Stimulated activated CD4-positive, alpha-beta T cell treated with anti-CD3 and anti-CD28 coated beads, TNF-alpha, amount 100 ng/mL, for 1 hour (primary cell): ENCODE measurements around the gene RAD9A.

Experiments used
- DNase-seq, 3 donors: peaks; one replicate each; pipeline ENCODE4 v3.0.0-alpha.2; 2020; ENCODE audit warnings: low read depth in 3 of 3, low spot score in 1 of 3

The RAD9A gene

DNA sequence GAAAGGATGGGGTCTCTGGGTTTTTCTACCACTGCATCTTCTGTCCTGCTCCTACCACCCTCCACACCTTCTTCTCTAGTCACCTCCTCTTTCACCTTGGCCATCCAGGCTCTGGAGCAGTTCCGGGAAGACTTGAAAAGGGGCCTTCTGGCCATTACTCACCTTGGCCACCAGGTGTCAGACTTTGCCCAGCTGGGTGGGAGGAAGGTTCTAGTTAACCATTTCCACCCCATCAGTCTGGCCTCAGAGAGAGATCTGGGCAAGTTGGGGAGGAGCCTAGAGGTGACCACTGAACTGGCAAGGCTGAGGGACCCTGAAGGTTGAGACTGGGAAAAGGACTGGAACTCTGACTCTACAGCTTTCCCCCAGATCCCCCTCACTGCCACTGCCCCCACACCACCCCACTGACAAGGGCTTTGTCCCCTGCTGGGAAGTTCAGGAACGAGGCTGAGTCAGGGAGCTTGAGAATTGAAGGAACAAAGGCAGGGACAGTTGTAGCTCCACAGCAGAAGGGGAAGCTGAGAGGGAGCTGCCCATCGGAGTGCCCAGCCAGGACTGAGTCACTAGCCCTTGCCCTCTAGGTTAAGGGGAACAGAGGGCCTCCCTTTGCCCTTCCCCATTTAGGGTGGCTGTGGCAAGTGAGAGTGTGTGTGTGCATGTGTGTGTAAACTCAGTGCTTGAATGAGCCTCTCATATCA, 34.8 kb upstream of the RAD9A start:
- DNase-seq, result peak; percentile 38 to 42 (median 40)

DNA sequence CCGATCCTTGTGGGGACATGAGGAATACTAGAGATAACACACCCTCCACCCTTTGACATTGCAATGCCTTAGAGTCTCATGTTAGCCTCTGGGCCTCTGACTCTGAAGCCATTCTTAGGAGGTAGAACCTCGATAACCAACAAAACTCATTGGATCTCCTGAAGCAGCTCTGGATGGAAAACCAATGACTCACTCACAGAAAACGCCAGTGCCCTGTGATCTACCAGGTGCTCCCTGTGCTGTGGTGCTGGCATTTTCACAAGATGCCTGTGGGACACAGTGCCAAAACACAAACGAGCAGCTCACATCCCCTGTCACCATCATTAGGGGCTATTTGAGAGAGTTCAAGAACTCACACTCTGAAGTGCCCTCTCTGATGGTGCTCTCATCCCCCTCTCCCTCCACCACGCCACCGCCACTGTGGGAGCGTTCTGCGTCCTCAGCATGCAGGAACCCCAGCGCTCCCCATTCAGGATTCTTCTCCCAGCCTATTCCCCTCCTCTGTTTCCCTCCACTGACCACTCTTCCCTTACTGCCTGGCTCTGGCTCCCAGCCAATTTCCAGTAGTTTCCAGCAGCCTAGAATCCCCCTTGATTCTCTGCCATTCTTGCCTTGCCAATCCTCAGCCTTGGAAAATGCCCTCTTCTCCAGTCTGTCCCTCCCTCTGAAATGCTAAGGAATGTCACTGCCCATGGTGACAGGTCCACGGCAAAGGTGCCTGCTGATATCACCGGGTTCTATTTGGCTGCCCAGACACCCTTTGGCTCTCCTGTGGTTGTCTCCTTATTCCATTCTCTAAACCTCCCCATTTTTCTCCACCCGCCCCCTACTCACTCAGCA, 33.7 kb upstream of the RAD9A start:
- DNase-seq, result no peak

DNA sequence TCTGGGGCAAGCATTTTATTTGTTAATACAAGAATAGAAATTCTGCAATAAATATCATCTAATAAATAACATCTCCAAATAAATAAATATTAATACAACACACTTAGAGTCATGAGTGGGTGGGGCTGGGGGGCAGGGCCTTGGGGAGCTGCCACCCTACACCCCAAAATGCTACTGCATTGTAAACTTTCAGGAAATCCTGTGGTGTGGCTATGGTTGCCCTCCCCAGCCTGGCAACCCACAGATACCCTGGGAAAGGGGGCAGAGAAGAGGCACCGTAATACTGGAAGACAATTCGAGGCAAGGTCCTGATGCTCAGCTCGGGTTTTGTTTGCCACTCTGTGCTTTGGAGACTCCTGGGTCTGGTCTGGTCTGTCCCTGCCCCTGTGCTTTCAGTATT, 27.6 kb upstream of the RAD9A start:
- no peak for DNase-seq

DNA sequence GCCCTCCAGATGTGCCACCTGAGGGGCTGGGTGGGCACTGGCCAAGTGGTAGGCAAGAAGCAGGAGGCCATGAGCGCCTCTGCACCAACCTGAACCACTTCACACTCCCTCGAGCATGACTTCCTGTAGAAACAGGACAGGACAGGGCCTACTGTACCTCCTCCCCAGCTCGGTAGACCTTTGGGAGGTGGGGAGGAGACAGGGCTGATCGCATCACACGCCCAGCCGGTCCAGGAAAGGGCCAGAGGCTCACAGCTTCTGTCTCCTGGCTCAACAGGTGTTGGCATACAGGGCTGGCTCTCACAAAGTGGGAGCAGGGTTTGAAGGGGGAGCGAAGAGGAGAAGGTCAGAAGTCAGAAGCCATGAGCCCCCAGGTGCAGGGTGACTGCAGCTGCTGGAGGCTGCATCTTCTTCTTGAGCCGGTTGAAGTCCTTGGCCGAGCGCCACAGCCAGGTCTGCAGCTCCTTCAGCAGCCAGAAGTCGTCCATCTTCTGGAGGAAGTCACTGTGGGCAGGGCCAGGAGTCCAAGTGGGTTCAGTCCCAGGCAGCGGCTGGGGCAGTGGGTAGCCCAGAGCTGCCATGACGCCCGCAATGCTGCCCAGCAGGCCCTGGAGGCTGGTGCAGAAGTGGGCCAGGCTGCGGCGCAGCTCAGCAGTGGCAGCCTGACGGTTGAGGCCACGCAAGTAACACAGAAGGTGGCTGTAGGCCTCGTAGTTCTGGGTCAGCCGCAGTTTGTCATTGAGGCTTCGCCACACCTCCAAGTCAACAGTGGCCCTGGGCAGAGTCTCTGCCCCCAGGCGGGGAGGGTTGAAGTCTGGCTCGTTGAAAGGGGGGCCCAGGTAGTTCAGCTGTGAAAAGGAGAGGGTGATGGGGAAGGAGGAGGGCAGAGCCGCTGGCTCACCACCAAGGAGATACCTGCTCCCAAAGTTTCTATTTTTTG, 26.7 kb upstream of the RAD9A start:
- DNase-seq, result no peak

DNA sequence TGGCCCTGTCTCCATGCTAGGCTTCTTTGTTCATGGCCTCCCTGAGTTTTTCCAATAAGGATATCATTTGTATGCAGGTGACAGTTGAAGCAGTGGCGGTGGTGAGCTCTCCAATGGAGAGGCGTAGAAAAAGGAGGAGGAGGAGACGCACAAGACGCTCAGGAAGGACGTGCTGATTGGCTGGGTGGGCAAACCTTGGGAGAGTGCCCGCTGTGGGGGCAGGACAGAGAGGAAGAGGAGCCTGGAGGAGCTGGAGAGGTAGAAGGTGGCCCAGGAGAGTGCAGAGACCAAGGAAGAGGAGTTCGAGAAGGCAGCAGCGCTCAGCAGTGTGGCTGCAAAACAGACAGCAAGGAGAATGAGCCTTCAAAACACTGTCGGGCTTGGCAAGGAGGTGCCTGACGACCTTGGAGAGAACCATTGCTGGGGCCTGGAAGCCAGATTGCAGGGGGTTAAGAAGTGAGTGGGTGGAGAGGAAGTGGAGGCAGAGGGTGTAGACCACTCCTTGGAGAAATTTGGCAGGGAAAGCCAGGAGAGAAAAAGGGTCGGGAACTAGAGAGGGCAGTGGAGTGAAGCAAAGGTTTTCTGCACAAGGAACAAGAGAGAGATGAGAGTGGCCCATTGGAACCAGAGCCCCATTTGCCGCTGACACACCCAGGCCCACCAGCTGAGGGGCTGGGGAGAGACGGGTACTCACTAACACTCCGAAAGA, 25.9 kb upstream of the RAD9A start:
- no peak for DNase-seq

DNA sequence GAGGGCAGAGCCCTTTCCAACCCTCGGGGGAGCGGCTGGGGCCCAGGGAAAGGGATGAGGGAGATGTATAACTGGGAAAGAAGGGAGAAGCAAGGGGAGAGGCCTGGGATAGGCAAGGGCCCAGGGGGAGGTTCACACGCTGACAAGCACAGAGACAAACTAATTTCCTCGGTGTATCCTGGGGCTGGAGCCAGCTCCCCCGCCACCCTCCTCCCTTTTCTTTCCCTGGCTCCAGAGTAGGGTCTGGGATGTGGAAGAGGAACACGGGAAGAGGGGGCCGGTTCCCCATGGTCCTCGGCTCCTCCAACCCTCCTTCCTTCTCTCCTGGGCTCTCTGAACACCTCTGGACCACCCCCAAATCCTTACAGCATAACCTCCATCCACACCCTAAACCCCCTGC, 25.2 kb upstream of the RAD9A start:
- no peak for DNase-seq

DNA sequence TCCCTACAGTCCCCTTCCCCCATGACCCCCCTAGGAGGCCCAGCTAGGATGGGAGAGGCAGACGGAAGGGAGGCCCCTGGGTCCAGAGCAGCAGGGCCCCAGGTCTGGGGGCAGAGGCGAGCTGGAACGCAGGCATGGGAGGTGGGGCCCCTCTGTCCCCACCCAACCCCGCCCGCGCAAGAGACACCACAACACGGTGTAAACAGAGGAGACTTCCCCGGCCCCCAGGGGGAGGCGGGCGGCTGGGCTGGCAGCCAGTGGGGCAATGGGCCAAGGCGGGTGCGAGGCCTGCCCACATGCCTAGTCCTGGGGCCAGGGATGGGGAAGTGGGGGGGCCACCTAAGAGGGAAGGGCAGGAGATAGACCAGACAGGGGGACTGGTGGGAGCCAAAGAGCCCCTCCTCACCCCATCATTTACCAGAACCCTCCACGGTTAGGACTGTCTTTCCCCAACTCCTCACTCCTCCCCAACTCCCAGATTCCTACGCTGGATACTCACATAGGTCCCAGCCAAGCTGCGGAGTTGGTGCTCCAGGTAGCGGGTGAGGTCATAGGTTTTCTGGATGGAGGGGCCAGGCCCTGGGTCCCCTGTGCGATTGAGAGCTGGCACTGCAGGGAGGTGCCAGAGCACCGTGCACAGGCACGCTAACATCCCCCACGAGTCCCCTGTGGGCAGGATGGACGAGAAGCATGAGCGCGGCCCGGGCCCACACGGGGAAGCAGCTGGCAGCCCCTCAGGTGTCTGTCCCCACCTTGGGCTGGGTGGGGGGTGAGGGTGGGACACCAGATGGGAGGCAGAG, 24.6 kb upstream of the RAD9A start:
- DNase-seq, result no peak

DNA sequence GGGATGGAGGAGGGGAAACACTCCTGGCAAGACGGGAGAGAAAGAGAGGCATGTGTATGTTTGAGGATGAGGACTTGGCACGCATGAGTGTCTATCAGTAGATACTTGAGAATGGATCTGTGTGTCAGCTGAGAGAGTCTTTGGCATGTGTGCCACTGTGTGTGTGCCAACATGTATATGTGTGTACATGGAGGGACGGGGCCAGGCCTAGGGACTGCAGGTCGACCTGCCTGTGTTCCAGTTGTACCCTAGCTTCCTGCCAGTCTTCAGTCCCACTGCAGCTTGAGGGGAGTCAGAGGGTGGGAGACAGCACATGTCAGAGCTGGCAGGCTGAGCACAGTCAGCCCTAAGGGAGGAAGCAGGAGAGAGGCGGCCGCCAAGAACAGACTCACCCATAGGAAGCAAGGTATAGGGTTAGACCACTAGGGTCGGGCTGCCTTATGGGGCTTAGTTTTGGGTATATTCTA, 24.0 kb upstream of the RAD9A start:
- DNase-seq, result no peak

DNA sequence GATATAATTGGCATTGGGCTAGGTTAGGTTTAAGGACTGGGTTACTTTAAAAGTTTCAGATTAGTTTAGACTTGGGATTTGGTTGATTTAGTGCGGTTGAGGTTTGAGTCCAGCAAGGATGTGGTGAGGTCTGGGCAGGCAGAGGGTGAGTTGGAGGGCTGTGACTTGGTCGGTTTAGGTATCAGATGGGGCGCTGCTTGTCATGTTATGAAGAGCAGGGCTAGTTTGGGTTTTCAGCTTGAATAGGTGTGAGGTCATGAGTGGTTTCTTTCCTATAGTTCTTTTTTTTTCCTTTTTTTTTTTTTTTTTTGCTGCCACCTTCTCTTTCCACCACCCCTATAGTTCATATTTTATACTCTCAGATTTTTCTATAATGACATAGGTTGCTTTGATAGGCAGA, 23.2 kb upstream of the RAD9A start:
- no peak for DNase-seq

DNA sequence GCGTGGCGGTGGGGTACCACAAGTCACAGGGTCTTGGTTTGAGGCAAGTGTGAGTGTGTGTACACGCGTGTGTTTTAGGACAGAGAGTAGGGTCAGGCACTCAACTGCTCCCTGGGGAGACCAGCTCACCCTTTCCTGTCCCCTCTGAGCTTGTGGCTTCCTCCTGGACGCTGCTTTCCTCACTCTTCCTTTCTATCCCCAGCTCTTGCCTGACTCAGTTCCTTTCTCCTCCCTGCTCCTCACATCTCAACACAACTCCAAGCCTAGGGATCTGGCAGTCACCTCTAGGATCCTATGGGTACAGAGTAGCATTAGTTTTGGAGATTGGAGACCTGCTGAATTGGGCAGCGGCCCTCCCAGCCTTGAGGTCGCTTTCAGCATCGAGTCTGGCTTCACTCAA, 22.5 kb upstream of the RAD9A start:
- no peak for DNase-seq

DNA sequence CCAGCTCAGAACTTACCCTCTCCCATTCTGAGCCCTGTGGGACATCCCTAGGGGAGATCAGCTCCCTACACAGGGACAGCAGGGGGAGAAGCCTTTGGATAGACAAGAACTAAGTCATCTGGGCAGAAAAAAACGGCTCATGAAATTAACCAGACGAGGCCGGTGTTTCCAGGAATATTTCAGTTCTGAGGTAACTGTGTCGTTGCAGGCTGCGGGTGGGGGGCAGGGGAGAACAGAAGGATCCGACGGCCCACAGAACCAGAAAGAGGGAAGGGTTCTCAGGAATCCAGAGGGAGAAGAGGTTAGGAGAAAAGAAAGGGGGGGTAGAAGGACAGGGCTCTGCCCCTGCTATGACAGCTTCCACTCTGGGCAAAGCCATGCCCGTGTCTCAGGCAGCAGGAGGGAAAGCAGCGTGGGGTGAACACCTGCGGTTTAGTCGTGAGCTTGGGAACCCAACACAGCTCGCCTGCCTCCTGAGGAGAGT, 21.9 kb upstream of the RAD9A start:
- no peak for DNase-seq

DNA sequence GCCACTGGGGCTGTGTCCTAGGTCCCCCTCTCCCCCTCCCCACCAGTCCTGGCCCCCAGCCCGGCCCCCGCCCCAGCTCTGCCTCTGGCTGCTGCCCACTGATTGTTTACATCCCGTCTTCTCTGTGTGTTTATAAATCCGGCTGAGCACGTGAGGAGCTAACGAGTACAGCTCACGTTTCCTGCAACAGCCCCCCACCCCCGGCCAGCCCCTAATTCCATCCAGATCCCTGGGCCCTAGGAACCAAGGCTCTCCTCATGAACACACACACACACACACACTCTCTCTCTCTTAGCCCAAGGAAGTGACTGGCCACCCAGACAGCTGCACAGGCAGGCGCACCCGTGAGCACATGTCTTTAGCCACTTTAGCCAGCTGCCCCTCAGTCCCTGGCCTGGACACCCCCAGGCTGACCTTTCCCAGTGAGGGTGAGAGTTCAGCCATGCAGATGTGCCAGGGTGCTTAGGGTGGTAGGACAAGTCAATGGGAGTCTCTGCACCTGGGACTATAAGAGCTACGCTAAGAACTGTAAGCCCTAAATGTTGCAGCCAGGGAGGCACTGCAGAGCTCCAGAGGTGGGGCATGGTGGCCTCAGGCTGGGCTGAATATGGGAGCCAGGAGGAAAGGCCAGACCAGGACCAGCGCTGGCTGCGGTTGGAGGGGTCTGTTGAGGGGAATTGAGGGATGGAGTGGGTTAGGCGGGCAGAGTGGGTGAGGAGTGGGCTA, 21.3 kb upstream of the RAD9A start:
- DNase-seq, result no peak

DNA sequence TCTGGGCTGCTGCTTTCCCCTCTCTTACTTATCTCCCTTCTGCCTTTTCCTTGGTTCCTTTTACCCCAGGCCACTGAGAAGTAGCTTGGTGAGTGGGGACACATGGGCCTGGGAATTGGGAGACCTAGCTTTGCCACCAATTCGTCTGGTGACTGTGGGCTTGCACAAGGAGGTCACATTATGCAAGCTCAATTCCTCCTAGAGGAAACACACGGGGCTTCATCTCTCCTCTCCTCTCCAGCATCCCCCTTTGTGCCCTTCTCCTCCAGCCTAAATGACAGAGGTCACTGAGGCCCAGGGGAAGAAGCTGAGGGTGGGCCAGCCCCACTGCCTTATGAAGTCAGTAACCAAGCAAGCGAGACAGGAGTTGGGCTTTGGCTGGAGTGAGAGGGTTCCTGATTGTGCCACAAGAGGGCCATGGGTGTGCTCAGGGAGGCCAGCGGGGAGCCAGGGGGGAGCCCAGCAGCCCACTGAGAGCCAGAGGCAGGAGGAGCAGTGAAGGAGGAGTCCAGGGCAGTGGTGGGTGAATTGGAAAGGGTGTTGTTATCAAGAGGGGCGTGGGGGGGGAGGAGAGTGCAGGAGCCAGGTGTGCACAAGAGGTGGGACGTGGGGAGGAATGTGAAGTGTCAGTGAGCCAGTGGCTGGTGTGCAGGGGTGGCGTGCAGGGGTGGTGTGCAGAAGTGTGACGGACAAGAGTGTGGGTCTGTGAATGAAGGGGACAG, 20.4 kb upstream of the RAD9A start:
- no peak for DNase-seq

DNA sequence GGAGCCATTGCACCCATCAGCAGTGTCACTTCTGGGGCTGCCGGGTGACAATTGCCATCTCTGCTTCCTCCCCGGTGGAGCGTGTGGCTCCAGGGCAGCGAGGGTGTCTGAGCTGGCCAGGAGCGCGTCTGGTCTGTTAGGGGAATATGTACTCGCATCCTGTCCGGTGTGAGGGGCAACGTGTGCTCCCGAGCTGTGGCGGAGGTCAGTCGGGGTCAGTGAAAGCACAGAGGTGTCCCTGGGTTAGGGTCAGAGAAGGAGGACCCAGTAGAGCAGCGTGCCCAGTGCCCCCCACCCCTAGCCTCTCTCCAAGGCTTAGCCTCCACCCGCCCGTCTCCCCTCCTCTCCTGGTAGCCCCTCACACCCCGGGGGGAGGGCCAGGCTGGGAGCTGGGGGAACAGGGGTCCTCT, 19.9 kb upstream of the RAD9A start:
- no peak for DNase-seq

DNA sequence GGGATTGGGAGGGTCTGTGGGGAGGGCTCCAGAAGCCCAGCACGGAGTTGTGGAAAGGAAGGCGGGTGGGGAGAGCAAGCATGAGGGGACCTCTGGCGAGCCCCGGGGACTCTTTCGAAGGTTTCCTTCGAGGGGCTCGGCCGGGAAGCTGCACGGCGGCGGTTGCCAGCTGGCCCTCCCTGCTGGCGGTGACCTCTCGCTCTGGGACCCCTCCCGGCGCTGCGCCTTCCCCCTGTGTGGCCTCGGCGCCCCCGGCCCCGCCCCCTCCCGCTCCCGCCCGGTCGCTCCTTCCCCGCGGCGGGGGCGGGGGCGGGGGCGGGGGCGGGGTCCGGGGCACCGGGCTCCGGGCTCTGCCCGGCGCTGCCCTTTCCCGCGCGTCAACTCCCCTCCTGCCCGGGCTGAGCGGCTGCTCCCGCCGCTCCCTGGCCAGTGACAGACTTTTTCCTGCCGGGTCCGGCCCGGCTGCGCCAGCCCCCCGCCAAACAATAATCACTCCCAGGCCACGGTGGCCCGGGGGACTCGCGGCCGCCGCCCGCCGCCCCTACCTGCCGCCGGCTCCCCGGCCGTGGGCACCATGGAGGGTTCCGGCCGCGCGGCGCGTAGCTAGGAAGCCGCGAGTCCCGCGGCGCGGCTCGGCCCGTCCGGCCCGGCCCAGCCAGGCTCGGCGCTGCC, 19.3 kb upstream of the RAD9A start:
- no peak for DNase-seq

DNA sequence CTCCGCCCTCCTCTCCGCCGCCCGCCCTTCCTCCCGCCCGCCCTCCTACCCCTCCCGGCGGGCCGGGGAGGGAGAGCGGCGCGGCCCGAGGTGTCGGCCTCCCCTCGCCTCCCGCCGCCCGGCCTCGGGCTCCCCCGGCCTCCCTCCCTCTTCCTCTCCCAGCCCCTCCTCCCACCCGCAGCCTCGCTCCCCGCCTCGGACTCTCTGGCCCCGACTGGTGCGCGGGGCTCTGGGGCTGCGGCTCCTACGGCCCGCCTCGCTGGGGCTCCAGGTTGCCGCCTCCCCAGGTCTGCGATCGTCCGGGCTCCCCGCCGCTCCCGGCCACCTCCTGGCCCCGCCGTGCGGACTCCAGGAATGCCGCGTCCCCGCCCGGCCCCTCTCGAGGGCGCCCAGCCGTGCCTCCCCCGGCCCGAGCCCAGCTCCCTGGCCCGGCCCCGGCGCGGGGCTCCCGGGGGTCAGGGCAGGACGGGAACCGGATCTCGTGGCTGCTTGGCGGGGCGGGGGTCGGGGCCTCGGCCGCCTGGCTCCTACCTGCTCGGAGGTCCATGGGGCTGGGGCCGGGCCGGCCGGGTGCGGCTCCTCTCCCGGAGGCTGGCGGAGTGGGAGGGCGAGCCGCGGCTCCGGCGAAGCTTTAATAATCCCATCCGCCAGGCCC, 18.7 kb upstream of the RAD9A start, which contains the start of gene CLCF1:
TSS of gene CLCF1 (minus strand) at position 606 of the 655 bp plus-strand sequence. CDS start at position 547, 59 bp downstream.
- no peak for DNase-seq
